ENCODE measurements around the gene S100A2.
"Not testable (repeated sequence)": the region's sequence is repeated elsewhere in the genome, so short reads cannot be mapped to it uniquely, and the experiment has no call there.

The S100A2 gene

DNA sequence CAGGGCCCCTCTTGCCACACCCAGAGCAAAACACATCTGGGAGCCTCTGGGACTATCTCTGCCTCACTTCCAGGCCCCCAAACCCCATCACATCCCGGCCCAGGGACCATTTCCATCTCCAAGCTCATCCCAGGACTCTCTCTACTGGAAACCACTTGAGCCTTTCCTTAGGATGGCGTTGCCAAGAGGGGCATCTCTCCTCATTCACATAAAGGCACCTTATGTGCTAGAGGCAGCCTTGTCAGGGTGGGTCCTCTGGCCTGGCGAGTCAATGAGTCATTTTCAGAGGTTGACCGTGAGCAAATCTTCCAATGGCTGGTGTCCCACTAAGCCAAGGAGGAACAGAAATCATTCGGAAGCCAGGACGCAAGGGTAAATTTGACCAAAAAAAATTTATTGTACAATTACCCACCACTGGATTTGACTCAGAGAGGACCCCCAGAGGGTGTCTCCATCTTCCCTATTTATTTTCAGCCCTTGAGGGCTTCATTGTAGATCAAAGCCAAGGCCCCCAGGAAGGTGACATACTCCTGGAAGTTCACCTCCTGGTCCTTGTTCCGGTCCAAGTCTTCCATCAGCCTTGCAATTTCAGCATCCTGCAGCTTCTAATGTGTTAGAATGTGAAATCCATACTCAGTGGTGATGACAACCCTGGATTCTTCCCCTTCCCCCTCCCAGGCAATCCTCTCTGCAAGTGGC, 31.3 kb downstream of the S100A2 start:
- Mint-ChIP-seq H3K4me1 (ENCODE audit: low read depth in 2 of 2) (peaks cover 52 to 57% of the 10 kb centered on the region in 2 donors), H3K36me3 (ENCODE audit: insufficient read depth) (peaks cover 49% of the 10 kb centered on the region)
- no peak for ATAC-seq (replicated peaks)

DNA sequence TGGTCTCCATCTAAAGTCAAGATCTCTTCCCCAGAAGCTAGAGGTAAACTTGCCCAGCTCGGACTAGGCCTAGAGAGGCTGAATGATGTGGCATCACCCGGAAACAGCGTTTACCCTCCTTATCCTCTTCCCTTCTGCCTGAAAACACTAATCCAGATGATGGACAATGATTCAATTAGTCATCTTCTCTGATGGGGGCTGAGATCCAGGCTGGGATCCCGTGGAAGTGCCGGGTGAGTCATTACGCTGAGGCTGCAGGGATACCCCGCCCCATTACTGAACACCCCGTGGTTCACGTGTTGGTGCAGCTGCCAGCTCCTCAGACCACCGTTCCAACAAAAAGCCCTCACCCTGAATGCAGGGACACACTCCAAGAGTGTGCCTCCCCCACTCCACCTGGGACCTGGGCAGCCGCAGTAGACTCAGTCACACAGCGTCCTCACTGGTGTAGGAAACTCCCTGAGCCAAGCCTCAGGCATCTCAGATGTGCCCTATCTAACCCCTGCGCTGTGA, 31.9 kb downstream of the S100A2 start:
- Mint-ChIP-seq H3K27ac (peak overlapping the region; percentile 91 to 95), H3K4me1 (ENCODE audit: low read depth in 2 of 2) (peaks cover 51 to 57% of the 10 kb centered on the region in 2 donors), H3K9me3 (no peaks in the 10 kb centered on the region), H3K4me3 (peak overlapping the region; percentile 88 to 92), H3K27me3 (no peaks in the 10 kb centered on the region), H3K36me3 (ENCODE audit: insufficient read depth) (peaks cover 49% of the 10 kb centered on the region)
- DNase-seq, result no peak
- ATAC-seq (replicated peaks), result no peak

More for the DNA sequence above, 31.3 kb downstream of the S100A2 start:
- H3K27ac Mint-ChIP-seq, result peak overlapping the region; percentile 91 to 95
- no peak for DNase-seq
- no peaks in the 10 kb centered on the region for H3K27me3 Mint-ChIP-seq
- peak overlapping the region; percentile 88 to 92 for H3K4me3 Mint-ChIP-seq
- H3K9me3 Mint-ChIP-seq, result no peaks in the 10 kb centered on the region

DNA sequence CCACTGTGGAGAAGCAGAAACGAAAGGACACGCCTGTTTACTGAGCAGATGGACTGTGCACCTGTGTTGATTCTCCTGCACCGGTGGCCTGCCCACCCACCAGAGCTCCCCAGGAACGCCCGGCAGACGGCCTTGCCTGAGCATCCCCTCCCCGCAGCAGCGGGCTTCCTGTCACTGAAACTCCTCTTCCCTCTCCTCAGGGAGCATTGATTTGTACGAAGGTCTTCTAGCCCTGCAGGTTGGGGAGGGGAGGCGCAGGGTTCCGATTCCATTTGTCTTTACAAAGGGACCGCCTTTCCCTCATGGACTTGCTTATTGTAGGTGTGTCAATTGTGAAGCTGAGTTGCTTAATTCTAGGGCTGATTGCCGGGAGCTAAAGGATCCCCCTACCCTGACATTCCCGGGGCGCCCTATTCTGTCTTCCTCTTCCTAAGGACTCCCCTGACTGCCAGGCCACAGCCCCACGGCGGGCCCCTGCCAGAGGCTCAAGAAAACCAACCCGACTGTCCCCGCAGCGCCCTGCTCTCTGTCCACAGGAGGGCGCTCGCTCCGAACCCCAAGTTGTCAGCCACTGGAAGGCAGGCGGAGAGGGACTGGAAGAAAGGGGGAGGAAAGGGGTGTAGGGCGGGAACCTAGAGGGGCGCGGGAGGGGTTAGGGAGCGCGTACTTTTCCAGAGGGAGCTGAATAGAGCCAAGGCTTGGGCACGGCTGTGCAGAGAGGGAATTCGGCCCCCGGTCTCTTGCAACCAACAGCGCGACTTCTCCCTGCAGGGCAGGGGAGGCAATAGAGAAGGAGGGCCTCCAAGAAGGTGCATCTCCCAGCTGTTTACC, 32.7 kb downstream of the S100A2 start:
- H3K36me3 Mint-ChIP-seq (ENCODE audit: insufficient read depth), result peaks cover 49% of the 10 kb centered on the region
- ATAC-seq (replicated peaks), result peak; percentile 10
- no peaks in the 10 kb centered on the region for H3K27me3 Mint-ChIP-seq
- H3K4me3 Mint-ChIP-seq, result peak overlapping the region; percentile 88 to 92
- peaks cover 51 to 57% of the 10 kb centered on the region in 2 donors for H3K4me1 Mint-ChIP-seq (ENCODE audit: low read depth in 2 of 2)
- no peaks in the 10 kb centered on the region for H3K9me3 Mint-ChIP-seq
- H3K27ac Mint-ChIP-seq, result peak overlapping the region; percentile 91 to 95
- peak; percentile 69 to 77 (median 74) for DNase-seq

DNA sequence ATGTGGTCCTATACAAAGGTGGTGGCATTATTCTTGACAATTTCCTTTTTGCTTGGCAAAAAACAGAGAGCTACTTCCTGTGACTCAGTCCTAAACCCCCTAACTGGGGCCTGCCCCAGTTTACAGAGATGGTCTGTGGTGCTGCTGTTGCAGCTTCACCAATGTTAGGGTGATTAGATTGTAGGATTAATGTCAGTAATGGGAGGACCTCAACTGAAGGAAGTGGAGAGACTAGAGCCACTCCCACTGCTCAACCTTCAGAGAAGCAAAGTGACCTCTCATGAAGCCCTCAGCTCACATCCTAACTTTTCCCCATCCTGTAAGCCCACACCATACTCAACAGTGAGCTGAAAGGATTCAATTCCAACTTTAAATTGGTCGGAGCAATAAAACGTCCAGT, 33.5 kb downstream of the S100A2 start:
- ATAC-seq (replicated peaks) (peak; percentile 44), DNase-seq (peak; percentile 40 to 50 (median 40))
- Mint-ChIP-seq H3K4me1 (ENCODE audit: low read depth in 2 of 2) (peaks cover 52 to 55% of the 10 kb centered on the region in 2 donors), H3K27ac (peak overlapping the region; percentile 91 to 95), H3K9me3 (no peaks in the 10 kb centered on the region), H3K27me3 (no peaks in the 10 kb centered on the region), H3K4me3 (peak overlapping the region; percentile 88 to 92), H3K36me3 (ENCODE audit: insufficient read depth) (peaks cover 49% of the 10 kb centered on the region)

- no peak for ATAC-seq (replicated peaks)
- H3K36me3 Mint-ChIP-seq (ENCODE audit: insufficient read depth), result peaks cover 45% of the 10 kb centered on the region
- H3K4me1 Mint-ChIP-seq (ENCODE audit: low read depth in 2 of 2), result peaks cover 50 to 51% of the 10 kb centered on the region in 2 donors
Observed at GRCh38 chr1:153531638-153532037, 34.0 kb downstream of the S100A2 start.

DNA sequence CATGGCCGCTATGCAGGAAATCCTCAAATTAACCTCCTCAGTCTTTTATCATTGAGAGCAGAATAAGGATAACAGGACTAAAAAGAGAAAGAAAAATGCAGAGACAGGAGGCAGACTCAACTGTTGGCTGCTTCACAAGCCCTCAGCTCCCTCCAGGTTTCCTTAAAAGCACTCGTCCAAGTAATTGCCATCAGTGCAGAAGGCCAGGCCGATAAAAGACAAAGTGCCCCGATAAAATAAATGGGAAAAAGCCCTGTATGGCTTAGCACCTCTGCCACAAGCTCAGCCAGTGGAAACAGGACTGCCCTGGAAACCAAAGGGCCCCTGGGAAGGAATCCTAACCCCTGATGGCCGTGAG, 38.0 kb downstream of the S100A2 start:
- H3K27ac Mint-ChIP-seq, result peak overlapping the region in 1 of 2 donors; percentile 59
- no peak overlapping the region for H3K4me3 Mint-ChIP-seq
- H3K9me3 Mint-ChIP-seq, result no peaks in the 10 kb centered on the region
- DNase-seq (no peak), ATAC-seq (replicated peaks) (no peak)
- peaks cover 17 to 21% of the 10 kb centered on the region in 2 donors for H3K4me1 Mint-ChIP-seq (ENCODE audit: low read depth in 2 of 2)
- no peaks in the 10 kb centered on the region for H3K27me3 Mint-ChIP-seq
- peaks cover 10% of the 10 kb centered on the region for H3K36me3 Mint-ChIP-seq (ENCODE audit: insufficient read depth)

More at GRCh38 chr1:153531638-153532037, 34.0 kb downstream of the S100A2 start:
- no peaks in the 10 kb centered on the region for H3K27me3 Mint-ChIP-seq
- no peaks in the 10 kb centered on the region for H3K9me3 Mint-ChIP-seq
- DNase-seq, result no peak
- H3K4me3 Mint-ChIP-seq, result peak overlapping the region; percentile 88 to 92
- H3K27ac Mint-ChIP-seq, result peak overlapping the region; percentile 91 to 95

DNA sequence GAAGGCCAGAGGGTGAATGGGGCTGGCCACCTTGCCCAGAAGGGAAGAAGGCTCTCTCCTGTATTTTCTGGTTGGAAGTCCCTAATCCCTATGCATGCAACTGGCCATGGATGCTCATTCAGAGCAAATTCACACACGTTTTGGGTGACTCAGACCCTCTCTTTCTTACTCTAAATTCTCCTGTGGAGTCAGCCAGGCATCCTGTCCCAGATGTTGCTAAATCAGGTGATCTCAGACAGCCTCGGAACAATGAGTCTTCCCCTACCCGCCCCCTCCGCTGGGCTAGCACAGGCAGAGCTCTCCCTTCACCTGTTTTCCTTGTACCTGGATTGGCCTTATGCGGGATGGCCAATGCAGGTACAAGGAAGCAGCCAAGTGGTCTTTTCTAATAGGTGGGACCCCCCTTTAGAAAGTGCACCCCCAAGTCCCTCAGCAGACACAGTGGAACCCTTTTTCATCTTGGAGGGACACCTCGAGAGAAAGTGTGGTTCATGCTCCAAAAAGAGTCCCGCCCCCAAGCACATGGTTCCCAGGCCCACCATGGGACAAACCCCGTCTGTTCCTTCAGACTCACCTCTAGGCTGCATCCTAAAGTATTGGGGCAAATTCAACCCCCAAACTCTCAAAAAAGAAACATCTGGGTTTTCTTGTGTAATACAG, 38.5 kb downstream of the S100A2 start:
- DNase-seq (no peak), ATAC-seq (replicated peaks) (no peak)
- Mint-ChIP-seq H3K9me3 (no peaks in the 10 kb centered on the region), H3K27ac (peak overlapping the region in 1 of 2 donors; percentile 59), H3K27me3 (no peaks in the 10 kb centered on the region), H3K4me3 (no peak overlapping the region), H3K4me1 (ENCODE audit: low read depth in 2 of 2) (peaks cover 14 to 16% of the 10 kb centered on the region in 2 donors), H3K36me3 (ENCODE audit: insufficient read depth) (peaks cover 5% of the 10 kb centered on the region)

DNA sequence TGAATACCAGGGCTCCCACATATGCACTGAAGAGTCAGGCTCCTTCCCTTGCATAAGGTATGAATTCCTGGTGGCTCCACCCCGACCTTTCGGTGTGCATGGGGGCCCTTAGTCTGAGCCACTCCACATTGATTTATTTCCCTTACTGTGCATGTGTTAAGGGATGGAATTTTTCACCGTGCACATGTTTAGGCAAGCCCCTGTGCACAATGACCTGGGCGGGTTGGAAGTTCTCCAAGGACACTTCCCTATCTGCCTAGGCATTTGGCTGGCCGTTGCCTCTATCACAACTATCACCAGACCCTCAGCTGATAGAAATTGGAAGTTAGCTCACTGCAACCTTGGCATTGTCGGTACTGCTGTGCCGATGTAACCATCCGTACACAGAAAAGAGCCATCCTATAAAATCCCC, 39.5 kb downstream of the S100A2 start:
- H3K27ac Mint-ChIP-seq, result peak overlapping the region in 1 of 2 donors; percentile 59
- no peaks in the 10 kb centered on the region for H3K9me3 Mint-ChIP-seq
- no peak overlapping the region for H3K4me3 Mint-ChIP-seq
- H3K36me3 Mint-ChIP-seq (ENCODE audit: insufficient read depth), result peaks cover 5% of the 10 kb centered on the region
- no peak for ATAC-seq (replicated peaks)
- DNase-seq, result no peak
- H3K4me1 Mint-ChIP-seq (ENCODE audit: low read depth in 2 of 2), result peaks cover 7% of the 10 kb centered on the region in 2 donors
- no peaks in the 10 kb centered on the region for H3K27me3 Mint-ChIP-seq

DNA sequence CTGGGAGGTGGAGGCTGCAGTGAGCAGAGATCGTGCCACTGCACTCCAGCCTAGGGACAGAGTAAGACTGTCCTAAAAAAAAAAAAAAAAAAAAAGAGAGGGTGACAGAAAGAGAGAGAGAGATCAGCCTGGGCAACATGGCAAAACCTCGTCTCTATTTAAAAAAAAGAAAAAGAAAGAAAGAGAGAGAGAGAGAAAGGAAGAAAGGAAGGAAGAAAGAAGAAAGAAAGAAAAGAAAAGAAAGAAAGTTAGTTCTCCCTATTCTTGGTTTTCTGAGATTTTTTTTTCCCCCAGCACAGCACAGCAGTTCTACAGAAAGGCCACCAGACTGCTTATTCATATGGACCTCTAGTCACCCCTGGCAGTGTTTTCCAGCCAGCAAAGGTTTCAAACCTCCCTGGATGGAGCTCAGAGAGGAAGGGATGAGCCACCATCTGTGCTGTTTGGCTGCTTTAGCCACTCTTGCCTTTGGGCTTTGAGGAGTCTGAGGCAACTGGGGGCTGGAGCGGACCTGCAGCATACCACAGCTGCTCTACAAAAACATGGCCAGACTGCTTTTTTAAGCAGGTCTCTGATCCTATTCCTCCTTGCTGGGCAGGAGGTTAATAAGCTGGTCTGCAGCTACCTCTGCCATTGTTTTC, 40.4 kb downstream of the S100A2 start:
- no peak for ATAC-seq (replicated peaks)
- Mint-ChIP-seq H3K9me3 (no peaks in the 10 kb centered on the region), H3K36me3 (ENCODE audit: insufficient read depth) (peaks cover 4% of the 10 kb centered on the region), H3K27me3 (no peaks in the 10 kb centered on the region), H3K4me3 (no peak overlapping the region), H3K4me1 (ENCODE audit: low read depth in 2 of 2) (peaks cover 2 to 3% of the 10 kb centered on the region in 2 donors), H3K27ac (no peak overlapping the region)
- DNase-seq, result no peak

- ATAC-seq (replicated peaks); H3K9me3 Mint-ChIP-seq; H3K4me3 Mint-ChIP-seq; H3K4me1 Mint-ChIP-seq (ENCODE audit: low read depth in 2 of 2); H3K36me3 Mint-ChIP-seq (ENCODE audit: insufficient read depth); H3K27ac Mint-ChIP-seq; H3K27me3 Mint-ChIP-seq; DNase-seq: not testable (repeated sequence)
Observed at GRCh38 chr1:153522353-153523048, 43.1 kb downstream of the S100A2 start.

- not testable (repeated sequence) for H3K27ac Mint-ChIP-seq; H3K4me1 Mint-ChIP-seq (ENCODE audit: low read depth in 2 of 2); DNase-seq; H3K9me3 Mint-ChIP-seq; H3K4me3 Mint-ChIP-seq; H3K27me3 Mint-ChIP-seq; ATAC-seq (replicated peaks); H3K36me3 Mint-ChIP-seq (ENCODE audit: insufficient read depth)
Observed at GRCh38 chr1:153521808-153522207, 43.8 kb downstream of the S100A2 start.

DNA sequence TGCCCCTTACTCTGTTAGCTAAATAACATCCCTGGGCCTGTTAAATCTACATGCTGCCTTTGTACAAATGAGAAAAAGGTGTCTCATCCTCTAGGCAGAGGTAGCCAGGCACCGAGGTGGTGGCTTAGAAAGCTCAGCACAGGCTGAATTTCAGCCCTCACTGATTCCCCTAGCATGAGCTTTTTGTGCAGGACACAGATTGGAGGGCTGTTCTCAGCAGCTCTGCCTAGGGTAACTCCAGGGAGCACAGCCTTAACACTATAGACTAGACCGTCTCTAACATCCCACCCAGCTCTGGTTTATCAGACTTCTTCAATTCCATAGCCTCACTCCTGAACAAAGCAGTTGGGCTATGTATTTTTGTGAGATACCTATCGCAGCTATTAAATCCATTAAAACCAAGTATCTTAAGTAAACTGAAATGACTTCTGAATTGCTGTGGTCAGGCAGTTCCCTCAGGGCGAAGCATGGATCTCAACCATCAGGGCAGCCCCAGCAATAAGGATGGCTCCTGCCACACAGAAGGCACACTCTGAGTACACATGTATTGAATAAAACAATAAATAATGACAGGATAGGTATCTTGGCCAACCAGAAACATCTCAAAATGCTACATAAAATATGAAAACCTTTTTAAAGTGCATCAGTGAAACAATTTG, 44.7 kb downstream of the S100A2 start:
- H3K27me3 Mint-ChIP-seq, result no peaks in the 10 kb centered on the region
- DNase-seq (no peak), ATAC-seq (replicated peaks) (no peak)
- H3K27ac Mint-ChIP-seq, result no peak overlapping the region
- H3K4me1 Mint-ChIP-seq (ENCODE audit: low read depth in 2 of 2), result peaks cover 5 to 6% of the 10 kb centered on the region in 2 donors
- no peak overlapping the region for H3K4me3 Mint-ChIP-seq
- H3K9me3 Mint-ChIP-seq, result no peaks in the 10 kb centered on the region
- no peaks in the 10 kb centered on the region for H3K36me3 Mint-ChIP-seq (ENCODE audit: insufficient read depth)

Measured in effector memory CD8-positive, alpha-beta T cell (primary cell).